Hepatocyte (in vitro differentiated cells): Measurements from ENCODE around the gene GULP1. TPM values are rescaled to one million over a fixed set of nuclear protein-coding genes. Genes with fewer than 3 reads are reported as not detected.

ENCODE experiments used
- DNase-seq: peaks from one replicate; pipeline ENCODE4 v3.0.0-alpha.2; 2016; ENCODE audit warnings: low spot score
- H2AFZ ChIP-seq: fragments of 200-600 bp; sonication (generic); 2 replicates; pipeline ENCODE4 v1.6.0; 2016; ENCODE audit warnings: antibody characterized with exemption, mild to moderate bottlenecking
- H3K27ac ChIP-seq: fragments of 200-600 bp; sonication (generic); 2 replicates; pipeline ENCODE4 v1.5.1; 2016; ENCODE audit warnings: mild to moderate bottlenecking
- H3K27me3 ChIP-seq: fragments of 200-600 bp; sonication (generic); 2 replicates; pipeline ENCODE4 v1.6.1; 2016
- H3K36me3 ChIP-seq: fragments of 200-600 bp; sonication (generic); replicated peaks from 2 replicates; pipeline ENCODE4 v1.5.1; 2016; ENCODE audit warnings: low read depth; ENCODE audit not compliant: insufficient read depth
- H3K4me1 ChIP-seq: fragments of 200-600 bp; sonication (generic); 2 replicates; pipeline ENCODE4 v1.5.1; 2016; ENCODE audit warnings: mild to moderate bottlenecking, moderate library complexity; ENCODE audit not compliant: insufficient read depth
- H3K4me2 ChIP-seq: fragments of 200-600 bp; sonication (generic); 2 replicates; pipeline ENCODE4 v1.6.0; 2016
- H3K4me3 ChIP-seq: fragments of 200-600 bp; sonication (generic); 2 replicates; pipeline ENCODE4 v1.5.1; 2016; ENCODE audit warnings: mild to moderate bottlenecking
- H3K79me2 ChIP-seq: fragments of 200-600 bp; sonication (generic); 2 replicates; pipeline ENCODE4 v1.6.0; 2017; ENCODE audit warnings: mild to moderate bottlenecking
- H3K9me2 ChIP-seq: fragments of 200-600 bp; sonication (generic); replicated peaks from 2 replicates; pipeline ENCODE4 v1.6.0; 2017; ENCODE audit warnings: mild to moderate bottlenecking; ENCODE audit not compliant: insufficient read depth
- H3K9me3 ChIP-seq: fragments of 200-600 bp; sonication (generic); 2 replicates; pipeline ENCODE4 v1.5.1; 2016; ENCODE audit warnings: low read depth, mild to moderate bottlenecking
- H4K20me1 ChIP-seq: fragments of 200-600 bp; sonication (generic); 2 replicates; pipeline ENCODE4 v1.6.0; 2016; ENCODE audit warnings: mild to moderate bottlenecking; ENCODE audit not compliant: insufficient read depth, poor library complexity, severe bottlenecking
- EZH2 ChIP-seq: fragments of 200-600 bp; sonication (generic); IDR thresholded peaks from 2 replicates; pipeline ENCODE4 v1.6.1; 2016; ENCODE audit warnings: antibody characterized with exemption, mild to moderate bottlenecking, borderline replicate concordance
- EZH2phosphoT487 ChIP-seq: fragments of 200-600 bp; sonication (generic); IDR thresholded peaks from one replicate; pipeline ENCODE4 v1.6.1; 2018; ENCODE audit warnings: antibody characterized with exemption, mild to moderate bottlenecking, low read depth, moderate library complexity; ENCODE audit not compliant: unreplicated experiment, severe bottlenecking
- WGBS: methylation state at CpG from one replicate; pipeline ENCODE4 v1.1.6; 2016; ENCODE audit warnings: low lambda C conversion rate; ENCODE audit errors: missing lambda C conversion rate; 5-methylcytosine and 5-hydroxymethylcytosine counted together
- polyA plus RNA-seq: library from polyadenylated mRNA; unstranded; fragments of >200 nt; fragmentation: Nextera tagmentation; extraction: Ambion mirVana; gene quantifications from 2 replicates; pipeline ENCODE4 v1.2.1, GENCODE V29; 2016
- total RNA-seq: library from RNA; depleted of rRNA; stranded (reverse); fragments of >200 nt; gene quantifications from 2 replicates; pipeline ENCODE4 v1.2.3, GENCODE V29; 2014
- TF ChIP-seq, protein P1 (sequence below): fragments of 200-600 bp; sonication (generic); IDR thresholded peaks from 2 replicates; pipeline ENCODE4 v1.5.1; 2016; ENCODE audit warnings: antibody characterized with exemption, mild to moderate bottlenecking; ENCODE audit not compliant: poor library complexity

Gene GULP1
- total and polyA plus RNA-seq, 2 experiments from 2014 or later, result 55.6 to 135 TPM

GRCh38 chr2:188450732-188451483, 159.2 kb downstream of the GULP1 start:
- Histone ChIP-seq H3K4me3 (no peak overlapping the region), H3K27ac (no peak overlapping the region), H3K9me2 (no peaks in the 10 kb centered on the region), H3K9me3 (no peaks in the 10 kb centered on the region), H3K79me2 (no peaks in the 10 kb centered on the region), H2AFZ (no peak overlapping the region), H4K20me1 (no peaks in the 10 kb centered on the region), H3K4me1 (no peaks in the 10 kb centered on the region), H3K27me3 (no peaks in the 10 kb centered on the region), H3K4me2 (peak overlapping the region; percentile 2), H3K36me3 (no peaks in the 10 kb centered on the region)
- 58% methylated on average over 2 of the region's 2 CpGs for WGBS
- TF ChIP-seq, protein P1, sequence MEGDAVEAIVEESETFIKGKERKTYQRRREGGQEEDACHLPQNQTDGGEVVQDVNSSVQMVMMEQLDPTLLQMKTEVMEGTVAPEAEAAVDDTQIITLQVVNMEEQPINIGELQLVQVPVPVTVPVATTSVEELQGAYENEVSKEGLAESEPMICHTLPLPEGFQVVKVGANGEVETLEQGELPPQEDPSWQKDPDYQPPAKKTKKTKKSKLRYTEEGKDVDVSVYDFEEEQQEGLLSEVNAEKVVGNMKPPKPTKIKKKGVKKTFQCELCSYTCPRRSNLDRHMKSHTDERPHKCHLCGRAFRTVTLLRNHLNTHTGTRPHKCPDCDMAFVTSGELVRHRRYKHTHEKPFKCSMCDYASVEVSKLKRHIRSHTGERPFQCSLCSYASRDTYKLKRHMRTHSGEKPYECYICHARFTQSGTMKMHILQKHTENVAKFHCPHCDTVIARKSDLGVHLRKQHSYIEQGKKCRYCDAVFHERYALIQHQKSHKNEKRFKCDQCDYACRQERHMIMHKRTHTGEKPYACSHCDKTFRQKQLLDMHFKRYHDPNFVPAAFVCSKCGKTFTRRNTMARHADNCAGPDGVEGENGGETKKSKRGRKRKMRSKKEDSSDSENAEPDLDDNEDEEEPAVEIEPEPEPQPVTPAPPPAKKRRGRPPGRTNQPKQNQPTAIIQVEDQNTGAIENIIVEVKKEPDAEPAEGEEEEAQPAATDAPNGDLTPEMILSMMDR, result no peak
- TF ChIP-seq EZH2phosphoT487 (no peak), EZH2 (no peak)
- no peak for DNase-seq

- Histone ChIP-seq H3K36me3 (no peaks in the 10 kb centered on the region), H3K79me2 (no peaks in the 10 kb centered on the region), H2AFZ (no peak overlapping the region), H4K20me1 (no peaks in the 10 kb centered on the region), H3K4me3 (no peak overlapping the region), H3K4me2 (no peak overlapping the region), H3K27ac (no peak overlapping the region), H3K27me3 (no peaks in the 10 kb centered on the region), H3K9me2 (no peaks in the 10 kb centered on the region), H3K9me3 (no peaks in the 10 kb centered on the region), H3K4me1 (no peaks in the 10 kb centered on the region)
- DNase-seq, result no peak
- TF ChIP-seq EZH2 (no peak), EZH2phosphoT487 (no peak)
- TF ChIP-seq, protein P1, result no peak
- 72% methylated on average over 1 of the region's 1 CpG for WGBS
These were observed 160.4 kb downstream of the GULP1 start for GRCh38 chr2:188452084-188452483.

- WGBS, result 88% methylated on average over 12 of the region's 12 CpGs
- Histone ChIP-seq H3K27ac (no peak overlapping the region), H3K9me3 (no peaks in the 10 kb centered on the region), H3K9me2 (no peaks in the 10 kb centered on the region), H3K79me2 (peaks cover 32% of the 10 kb centered on the region), H3K4me1 (no peaks in the 10 kb centered on the region), H4K20me1 (no peaks in the 10 kb centered on the region), H3K4me2 (no peak overlapping the region), H3K36me3 (no peaks in the 10 kb centered on the region), H3K27me3 (no peaks in the 10 kb centered on the region), H3K4me3 (no peak overlapping the region), H2AFZ (no peak overlapping the region)
- TF ChIP-seq, protein P1, result no peak
- no peak for TF ChIP-seq EZH2
- TF ChIP-seq EZH2phosphoT487, result no peak
- no peak for DNase-seq
These were observed 164.6 kb downstream of the GULP1 start for GRCh38 chr2:188456114-188456909.
